Measurements from ENCODE around the gene CACNA1A.

Gene CACNA1A

GRCh38 chr19:13215572-13216380, 290.5 kb downstream of the CACNA1A start:
- Histone ChIP-seq H3K4me3 (ENCODE audit: low read depth in 1 of 2, low read length in 2 of 2) (no peak overlapping the region), H3K9me3 (ENCODE audit: control insufficient read depth in 1 of 2, low read length in 2 of 2) (peaks cover 0 to 5% of the 10 kb centered on the region in 2 donors), H3K27me3 (ENCODE audit: low read depth, low read length) (no peaks in the 10 kb centered on the region), H3K27ac (ENCODE audit: low read length) (no peak overlapping the region), H3K4me1 (ENCODE audit: control insufficient read depth in 1 of 2, insufficient read depth in 2 of 2, low read length in 2 of 2) (no peaks in the 10 kb centered on the region), H3K36me3 (ENCODE audit: control insufficient read depth in 1 of 2, insufficient read depth in 2 of 2, low read length in 2 of 2) (no peaks in the 10 kb centered on the region)

GRCh38 chr19:13214036-13214730, 292.1 kb downstream of the CACNA1A start:
- Histone ChIP-seq H3K27me3 (ENCODE audit: low read depth, low read length) (no peaks in the 10 kb centered on the region), H3K27ac (ENCODE audit: low read length) (no peak overlapping the region), H3K36me3 (ENCODE audit: control insufficient read depth in 1 of 2, insufficient read depth in 2 of 2, low read length in 2 of 2) (no peaks in the 10 kb centered on the region), H3K9me3 (ENCODE audit: control insufficient read depth in 1 of 2, low read length in 2 of 2) (no peaks in the 10 kb centered on the region), H3K4me1 (ENCODE audit: control insufficient read depth in 1 of 2, insufficient read depth in 2 of 2, low read length in 2 of 2) (peaks cover 0 to 1% of the 10 kb centered on the region in 2 donors), H3K4me3 (ENCODE audit: low read depth in 1 of 2, low read length in 2 of 2) (no peak overlapping the region)

GRCh38 chr19:13212759-13213330, 293.4 kb downstream of the CACNA1A start:
- Histone ChIP-seq H3K27ac (ENCODE audit: low read length) (no peak overlapping the region), H3K9me3 (ENCODE audit: control insufficient read depth in 1 of 2, low read length in 2 of 2) (no peaks in the 10 kb centered on the region), H3K27me3 (ENCODE audit: low read depth, low read length) (no peaks in the 10 kb centered on the region), H3K4me1 (ENCODE audit: control insufficient read depth in 1 of 2, insufficient read depth in 2 of 2, low read length in 2 of 2) (peaks cover 0 to 3% of the 10 kb centered on the region in 2 donors), H3K36me3 (ENCODE audit: control insufficient read depth in 1 of 2, insufficient read depth in 2 of 2, low read length in 2 of 2) (no peaks in the 10 kb centered on the region), H3K4me3 (ENCODE audit: low read depth in 1 of 2, low read length in 2 of 2) (no peak overlapping the region)

GRCh38 chr19:13211426-13212308, 294.6 kb downstream of the CACNA1A start:
- H3K36me3 ChIP-seq (ENCODE audit: control insufficient read depth in 1 of 2, insufficient read depth in 2 of 2, low read length in 2 of 2) = no peaks in the 10 kb centered on the region
- no peak overlapping the region for H3K4me3 ChIP-seq (ENCODE audit: low read depth in 1 of 2, low read length in 2 of 2)
- H3K4me1 ChIP-seq (ENCODE audit: control insufficient read depth in 1 of 2, insufficient read depth in 2 of 2, low read length in 2 of 2) = peaks cover 0 to 3% of the 10 kb centered on the region in 2 donors
- no peaks in the 10 kb centered on the region for H3K9me3 ChIP-seq (ENCODE audit: control insufficient read depth in 1 of 2, low read length in 2 of 2)
- H3K27me3 ChIP-seq (ENCODE audit: low read depth, low read length) = no peaks in the 10 kb centered on the region
- no peak overlapping the region for H3K27ac ChIP-seq (ENCODE audit: low read length)

GRCh38 chr19:13210941-13211340, 295.3 kb downstream of the CACNA1A start:
- Histone ChIP-seq H3K9me3 (ENCODE audit: control insufficient read depth in 1 of 2, low read length in 2 of 2) (no peaks in the 10 kb centered on the region), H3K4me1 (ENCODE audit: control insufficient read depth in 1 of 2, insufficient read depth in 2 of 2, low read length in 2 of 2) (peaks cover 0 to 3% of the 10 kb centered on the region in 2 donors), H3K27ac (ENCODE audit: low read length) (no peak overlapping the region), H3K36me3 (ENCODE audit: control insufficient read depth in 1 of 2, insufficient read depth in 2 of 2, low read length in 2 of 2) (no peaks in the 10 kb centered on the region), H3K27me3 (ENCODE audit: low read depth, low read length) (no peaks in the 10 kb centered on the region), H3K4me3 (ENCODE audit: low read depth in 1 of 2, low read length in 2 of 2) (no peak overlapping the region)

GRCh38 chr19:13210339-13210775, 295.9 kb downstream of the CACNA1A start:
- no peak overlapping the region for H3K4me3 ChIP-seq (ENCODE audit: low read depth in 1 of 2, low read length in 2 of 2)
- H3K9me3 ChIP-seq (ENCODE audit: control insufficient read depth in 1 of 2, low read length in 2 of 2) = no peaks in the 10 kb centered on the region
- no peak overlapping the region for H3K27ac ChIP-seq (ENCODE audit: low read length)
- peaks cover 0 to 3% of the 10 kb centered on the region in 2 donors for H3K4me1 ChIP-seq (ENCODE audit: control insufficient read depth in 1 of 2, insufficient read depth in 2 of 2, low read length in 2 of 2)
- no peaks in the 10 kb centered on the region for H3K36me3 ChIP-seq (ENCODE audit: control insufficient read depth in 1 of 2, insufficient read depth in 2 of 2, low read length in 2 of 2)
- no peaks in the 10 kb centered on the region for H3K27me3 ChIP-seq (ENCODE audit: low read depth, low read length)

GRCh38 chr19:13209484-13210338, 296.6 kb downstream of the CACNA1A start:
- H3K4me3 ChIP-seq (ENCODE audit: low read depth in 1 of 2, low read length in 2 of 2) = no peak overlapping the region

GRCh38 chr19:13208672-13209483, 297.4 kb downstream of the CACNA1A start:
- Histone ChIP-seq H3K27me3 (ENCODE audit: low read depth, low read length) (no peaks in the 10 kb centered on the region), H3K36me3 (ENCODE audit: control insufficient read depth in 1 of 2, insufficient read depth in 2 of 2, low read length in 2 of 2) (no peaks in the 10 kb centered on the region), H3K27ac (ENCODE audit: low read length) (no peak overlapping the region), H3K4me3 (ENCODE audit: low read depth in 1 of 2, low read length in 2 of 2) (peak overlapping the region in 1 of 2 donors; percentile 50), H3K9me3 (ENCODE audit: control insufficient read depth in 1 of 2, low read length in 2 of 2) (no peaks in the 10 kb centered on the region), H3K4me1 (ENCODE audit: control insufficient read depth in 1 of 2, insufficient read depth in 2 of 2, low read length in 2 of 2) (peaks cover 0 to 3% of the 10 kb centered on the region in 2 donors)

More at GRCh38 chr19:13209484-13210338, 296.6 kb downstream of the CACNA1A start:
- H3K4me1 ChIP-seq (ENCODE audit: control insufficient read depth in 1 of 2, insufficient read depth in 2 of 2, low read length in 2 of 2) = peaks cover 0 to 3% of the 10 kb centered on the region in 2 donors
- H3K27me3 ChIP-seq (ENCODE audit: low read depth, low read length) = no peaks in the 10 kb centered on the region
- H3K9me3 ChIP-seq (ENCODE audit: control insufficient read depth in 1 of 2, low read length in 2 of 2) = no peaks in the 10 kb centered on the region
- no peaks in the 10 kb centered on the region for H3K36me3 ChIP-seq (ENCODE audit: control insufficient read depth in 1 of 2, insufficient read depth in 2 of 2, low read length in 2 of 2)
- no peak overlapping the region for H3K27ac ChIP-seq (ENCODE audit: low read length)

GRCh38 chr19:13207846-13208671, 298.2 kb downstream of the CACNA1A start:
- Histone ChIP-seq H3K4me1 (ENCODE audit: control insufficient read depth in 1 of 2, insufficient read depth in 2 of 2, low read length in 2 of 2) (peaks cover 0 to 3% of the 10 kb centered on the region in 2 donors), H3K36me3 (ENCODE audit: control insufficient read depth in 1 of 2, insufficient read depth in 2 of 2, low read length in 2 of 2) (no peaks in the 10 kb centered on the region), H3K4me3 (ENCODE audit: low read depth in 1 of 2, low read length in 2 of 2) (peak overlapping the region; percentile 50 to 53), H3K9me3 (ENCODE audit: control insufficient read depth in 1 of 2, low read length in 2 of 2) (no peaks in the 10 kb centered on the region), H3K27me3 (ENCODE audit: low read depth, low read length) (no peaks in the 10 kb centered on the region), H3K27ac (ENCODE audit: low read length) (no peak overlapping the region)
